Hypothalamus (tissue), 51 donors: ENCODE measurements around the gene BTG2.

Source experiments
- DNase-seq, 51 donors: peaks; one replicate each; lab custom pipeline; 2025; lab: John Stamatoyannopoulos, UW

BTG2 gene

DNA sequence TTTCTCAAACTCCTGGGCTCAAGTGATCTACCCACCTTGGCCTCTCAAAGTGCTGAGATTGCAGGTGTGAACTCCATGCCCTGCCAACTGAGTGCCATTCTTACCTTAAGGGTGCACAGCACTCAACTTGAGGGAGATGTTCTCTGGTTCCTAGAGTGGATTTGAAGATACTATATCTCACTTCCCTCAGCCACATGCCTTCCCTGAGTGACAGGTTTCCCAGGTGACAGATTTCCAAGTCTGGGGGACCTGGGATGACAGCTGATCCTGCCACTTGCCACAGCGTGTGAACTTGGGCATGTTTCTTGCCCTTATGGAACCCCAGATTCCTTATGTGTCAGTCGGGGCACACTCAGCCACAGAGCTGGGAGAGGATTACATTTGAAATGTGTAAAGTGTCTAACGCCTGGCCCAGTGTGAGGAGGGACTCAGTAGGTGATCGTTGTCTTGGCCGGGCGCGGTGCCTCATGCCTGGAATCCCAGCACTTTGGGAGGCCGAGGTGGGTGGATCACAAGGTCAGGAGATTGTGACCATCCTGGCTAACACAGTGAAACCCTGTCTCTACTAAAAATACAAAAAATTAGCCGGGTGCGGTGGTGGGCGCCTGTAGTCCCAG lies 29.6 kb upstream of the BTG2 start:
- DNase-seq: no peak

GRCh38 chr1:203276408-203276807 lies 28.9 kb upstream of the BTG2 start:
- DNase-seq: no peak

GRCh38 chr1:203276916-203277545 lies 28.3 kb upstream of the BTG2 start:
- DNase-seq: peak in 4 of 51 donors; percentile 12 to 35 (median 26)

GRCh38 chr1:203278082-203278884 lies 27.0 kb upstream of the BTG2 start:
- peak in 49 of 51 donors; percentile 39 to 95 (median 85) for DNase-seq

- peak in 2 of 51 donors; percentile 39 to 56 for DNase-seq
Observed at GRCh38 chr1:203278885-203279406, 26.4 kb upstream of the BTG2 start.

- DNase-seq: no peak
Observed at GRCh38 chr1:203280061-203280460, 25.3 kb upstream of the BTG2 start.

GRCh38 chr1:203281033-203281432 lies 24.3 kb upstream of the BTG2 start:
- DNase-seq: no peak

- DNase-seq: no peak
Observed at GRCh38 chr1:203281851-203282661, 23.3 kb upstream of the BTG2 start.

- no peak for DNase-seq
Observed at GRCh38 chr1:203282720-203283542, 22.4 kb upstream of the BTG2 start.

- no peak for DNase-seq
Observed at GRCh38 chr1:203283597-203283996, 21.7 kb upstream of the BTG2 start.

DNA sequence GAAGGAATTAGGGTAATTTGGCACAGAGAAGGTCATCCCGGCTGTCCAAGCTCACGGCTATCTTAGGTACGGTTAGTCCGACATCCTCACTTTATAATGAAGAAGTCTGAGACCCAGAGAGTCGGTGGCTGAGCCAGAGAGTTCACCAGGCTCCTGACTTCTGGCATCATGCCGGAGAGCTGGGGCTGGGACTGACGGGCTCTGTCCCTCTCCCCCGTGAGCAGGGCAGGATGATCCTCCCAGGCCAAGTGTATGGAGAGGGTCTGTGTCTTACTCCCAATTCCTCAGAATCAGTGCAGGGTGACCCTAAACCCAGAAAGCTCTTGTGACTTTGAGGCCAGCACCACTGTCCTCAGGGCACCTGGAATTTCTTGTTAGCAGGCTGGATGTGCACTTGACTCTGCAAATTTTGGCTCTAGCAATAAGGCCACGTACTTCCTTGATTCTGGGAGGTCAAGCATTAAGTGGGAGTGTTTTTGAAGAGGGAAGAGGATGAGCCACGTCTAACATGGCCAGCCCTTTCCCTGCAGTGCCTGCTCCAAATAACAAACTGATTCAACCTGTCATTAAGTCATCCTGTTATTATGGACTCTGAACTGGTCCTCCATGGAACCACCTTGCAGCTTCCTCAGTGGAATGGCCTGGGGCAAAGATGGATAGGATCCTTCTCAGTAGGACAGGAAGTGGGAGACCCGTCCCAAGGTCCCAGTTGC lies 20.8 kb upstream of the BTG2 start:
- DNase-seq: no peak

DNA sequence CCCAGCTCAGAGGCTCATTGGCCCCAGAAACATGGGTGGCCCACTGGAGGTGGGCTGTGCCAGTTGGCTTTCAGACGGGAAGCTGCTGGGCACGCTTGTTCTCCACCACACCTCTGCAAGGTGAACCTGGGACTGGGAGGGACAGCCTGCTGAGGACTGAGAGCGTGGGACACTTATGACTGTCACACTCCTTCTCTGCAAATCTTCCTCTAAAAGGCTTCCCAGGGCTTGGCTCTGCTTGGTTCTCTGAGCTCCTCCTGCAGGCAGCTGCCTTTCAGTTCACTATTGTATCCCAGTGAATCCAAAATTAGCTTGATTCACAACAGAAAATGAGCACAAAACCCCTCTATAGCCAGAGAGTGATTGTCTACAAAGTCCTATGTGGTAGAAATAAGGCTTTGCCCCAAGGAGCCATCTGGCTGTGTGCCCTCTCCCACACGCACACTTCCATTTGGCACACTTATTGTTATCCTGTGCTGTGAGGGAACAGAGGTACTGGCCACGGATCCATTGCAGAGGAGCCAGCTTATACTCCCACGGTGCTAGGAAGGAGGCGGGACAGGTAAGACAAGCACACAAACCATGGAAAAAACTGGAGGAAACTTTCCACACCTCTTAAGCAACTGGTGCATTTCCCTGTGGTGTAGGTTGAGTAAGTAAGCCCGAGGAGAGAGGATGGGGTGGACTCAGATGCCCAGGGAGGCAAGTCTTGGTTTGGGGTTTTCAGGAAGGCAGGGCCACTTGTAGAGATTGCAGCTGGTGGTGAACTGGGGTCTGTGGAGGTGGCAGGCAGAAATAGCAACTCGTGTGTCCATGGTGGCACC lies 18.9 kb upstream of the BTG2 start:
- peak in 22 of 51 donors; percentile 21 to 78 (median 38) for DNase-seq

DNA sequence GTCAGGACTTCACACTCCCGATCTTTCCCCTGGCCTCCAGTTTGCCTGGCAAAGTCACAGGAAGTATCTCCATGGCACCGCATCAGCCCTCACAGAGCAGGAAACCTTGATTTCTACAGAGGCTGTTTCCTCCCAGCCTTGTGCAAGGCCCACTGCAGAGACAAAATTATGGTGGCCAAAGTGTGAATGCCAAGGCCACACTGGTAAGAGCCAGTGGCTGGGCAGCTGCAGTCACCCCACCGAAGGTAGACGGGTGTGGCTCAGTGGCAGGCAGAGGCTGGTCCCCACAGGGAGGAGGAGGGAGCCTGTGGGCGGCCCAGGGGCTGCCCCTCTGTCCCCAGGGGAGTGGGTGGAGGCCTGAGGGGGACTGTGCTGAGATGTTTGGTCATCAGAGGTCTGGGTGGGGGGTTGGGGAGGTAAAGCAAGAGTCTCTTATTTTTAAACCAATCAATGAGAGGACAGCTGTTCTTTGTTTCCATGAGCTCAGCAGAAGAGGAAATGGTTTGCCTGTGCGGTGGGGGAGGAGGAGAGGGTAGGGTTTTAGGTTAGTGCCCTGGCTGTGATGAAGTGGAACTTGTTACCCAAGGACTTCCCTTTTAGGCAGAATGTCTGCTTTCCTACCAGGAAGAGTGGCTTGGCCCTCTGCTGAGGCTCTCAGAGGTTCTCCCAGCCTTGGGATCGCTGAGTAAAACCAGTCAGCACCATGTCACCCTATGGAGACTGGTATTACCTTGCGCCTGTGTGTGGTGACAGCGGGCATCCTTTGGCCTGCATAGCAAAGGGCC lies 18.0 kb upstream of the BTG2 start:
- peak in 21 of 51 donors; percentile 22 to 62 (median 50) for DNase-seq

DNA sequence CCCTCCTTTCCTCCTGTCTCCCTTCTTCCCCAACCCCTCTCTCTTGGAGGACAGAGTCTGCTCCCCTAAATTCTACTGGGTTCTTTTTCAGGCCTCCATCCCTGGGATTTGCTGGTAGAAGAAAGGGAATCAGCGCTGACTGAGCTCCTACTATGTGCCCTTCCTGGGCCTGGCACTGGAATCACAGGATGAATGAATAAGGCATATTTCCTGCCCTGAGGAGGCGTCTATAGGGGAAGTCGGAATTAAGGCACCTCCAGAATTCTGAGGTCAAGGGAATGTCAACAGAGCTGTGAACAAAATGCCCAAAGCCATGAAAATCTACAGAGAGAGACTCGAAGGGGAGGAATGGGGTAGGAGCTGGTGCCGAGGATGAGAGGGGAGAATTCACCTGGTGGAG lies 17.4 kb upstream of the BTG2 start:
- DNase-seq: no peak

GRCh38 chr1:203288400-203288799 lies 16.9 kb upstream of the BTG2 start:
- DNase-seq: no peak

GRCh38 chr1:203289281-203289981 lies 15.9 kb upstream of the BTG2 start:
- peak in 15 of 51 donors; percentile 18 to 69 (median 33) for DNase-seq

- no peak for DNase-seq
Observed at GRCh38 chr1:203289982-203290260, 15.4 kb upstream of the BTG2 start.
